LHCN-M2 (cell line): ENCODE data around the gene RANBP3L. TPM values are rescaled to one million over a fixed set of nuclear protein-coding genes. Genes with fewer than 3 reads are reported as not detected.
A peak's percentile ranks its signal among the peaks of the same experiment; 100 is the strongest.
"Not testable (repeated sequence)": the region's sequence is repeated elsewhere in the genome, so short reads cannot be mapped to it uniquely, and the experiment has no call there.

Experiments used
- DNase-seq: peaks from one replicate; pipeline ENCODE4 v3.0.0-alpha.2; 2012; ENCODE audit warnings: low read depth
- total RNA-seq: library from RNA; depleted of rRNA; stranded (reverse); fragments of >200 nt; gene quantifications from 2 replicates; pipeline ENCODE4 v1.2.3, GENCODE V29; 2014; rRNA removed

RANBP3L gene
- total RNA-seq, 1 experiment from 2014 or later: 2.1 TPM

DNA sequence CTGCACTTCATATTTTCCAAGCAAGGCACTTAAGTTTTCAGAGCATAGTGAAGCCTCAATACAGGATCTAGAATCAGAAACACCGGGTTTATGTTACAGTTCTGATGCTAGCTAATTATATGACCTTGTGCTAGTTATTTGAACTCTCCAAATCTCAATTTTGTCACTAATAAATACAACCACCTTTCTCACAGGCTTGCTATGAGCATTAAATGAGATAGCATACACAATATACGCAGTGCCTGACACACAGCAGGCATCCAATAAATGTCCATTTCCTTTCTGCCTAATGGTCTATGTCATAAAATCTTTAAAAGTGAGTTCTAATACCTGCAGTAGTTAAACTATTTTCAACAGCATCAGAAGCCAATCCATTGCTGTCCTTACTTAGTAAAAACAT, 92.9 kb downstream of the RANBP3L start:
- no peak for DNase-seq

DNA sequence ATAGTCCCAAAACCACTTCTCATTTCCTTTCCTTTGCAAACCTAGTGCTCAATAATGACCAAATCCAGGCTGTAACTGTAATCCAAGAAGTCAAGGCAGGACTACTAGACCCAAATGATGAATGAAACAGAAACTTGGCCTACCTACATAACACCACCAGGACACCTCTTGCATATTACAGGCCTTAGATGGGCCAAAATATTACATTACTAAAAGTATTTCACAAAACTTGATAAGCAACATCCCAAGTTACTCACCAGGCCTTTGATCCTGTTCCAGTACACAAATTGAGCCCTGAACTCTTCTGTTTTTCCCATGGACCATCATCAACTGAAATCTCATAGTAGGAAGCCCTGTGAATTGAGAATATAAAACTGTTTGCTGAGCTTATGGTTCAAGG, 94.8 kb downstream of the RANBP3L start:
- no peak for DNase-seq

DNA sequence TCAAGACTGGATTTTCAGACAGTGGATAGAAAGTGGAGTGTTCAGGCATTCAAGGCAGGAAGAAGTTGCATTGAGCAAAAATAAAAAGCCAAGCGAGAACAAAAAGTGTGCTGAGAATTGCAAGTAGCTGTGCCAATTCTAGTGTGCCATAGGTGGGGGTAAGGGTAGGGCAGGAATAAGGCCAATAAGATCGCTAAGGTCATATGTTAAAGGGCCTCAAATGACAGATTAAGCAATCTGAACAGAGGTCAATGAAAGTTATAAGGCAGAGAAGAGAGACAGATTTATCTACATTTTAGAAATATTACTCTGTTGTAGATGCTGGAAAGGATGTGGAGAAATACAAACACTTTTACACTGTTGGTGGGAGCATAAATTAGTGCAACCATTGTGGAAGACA, 96.4 kb downstream of the RANBP3L start:
- no peak for DNase-seq

DNA sequence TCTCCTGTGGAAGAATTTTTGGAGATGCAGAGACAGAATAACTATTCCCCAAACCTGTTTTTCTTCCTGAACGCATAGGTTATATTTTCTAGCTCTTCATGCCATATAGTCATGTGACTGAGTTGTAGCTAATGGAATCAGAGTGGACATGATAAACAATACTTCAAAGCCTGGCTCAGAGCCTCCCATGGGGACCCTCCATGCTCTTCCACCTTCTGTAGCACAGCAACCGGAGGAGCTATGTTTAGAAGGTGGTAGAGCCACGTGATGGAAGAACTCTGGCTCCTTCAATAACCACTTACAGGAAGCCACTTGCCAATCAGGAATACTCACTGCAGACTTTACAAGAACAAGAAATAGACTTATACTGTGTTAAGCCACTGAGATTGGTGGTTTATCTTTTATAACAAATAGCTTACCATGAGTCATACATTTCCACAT, 99.2 kb downstream of the RANBP3L start:
- peak; percentile 47 for DNase-seq

DNA sequence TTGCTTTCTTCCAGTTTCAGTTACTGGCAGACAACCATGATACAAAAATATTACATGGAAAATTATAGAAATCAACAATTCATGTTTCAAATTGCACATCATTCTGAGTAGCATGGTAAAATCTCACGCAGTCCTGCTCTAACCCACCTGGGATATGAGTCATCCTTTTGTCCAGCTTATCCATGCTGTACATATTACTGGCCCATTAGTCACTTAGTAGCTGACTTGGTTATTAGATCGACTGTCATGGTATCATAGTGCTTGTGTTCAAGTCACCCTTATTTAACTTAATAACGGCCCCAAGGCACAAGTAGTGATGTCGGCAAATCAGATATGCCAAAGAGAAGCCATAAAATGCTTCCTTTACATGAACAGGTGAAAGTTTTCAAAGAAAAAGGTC, 101.2 kb downstream of the RANBP3L start:
- DNase-seq: peak; percentile 68

DNA sequence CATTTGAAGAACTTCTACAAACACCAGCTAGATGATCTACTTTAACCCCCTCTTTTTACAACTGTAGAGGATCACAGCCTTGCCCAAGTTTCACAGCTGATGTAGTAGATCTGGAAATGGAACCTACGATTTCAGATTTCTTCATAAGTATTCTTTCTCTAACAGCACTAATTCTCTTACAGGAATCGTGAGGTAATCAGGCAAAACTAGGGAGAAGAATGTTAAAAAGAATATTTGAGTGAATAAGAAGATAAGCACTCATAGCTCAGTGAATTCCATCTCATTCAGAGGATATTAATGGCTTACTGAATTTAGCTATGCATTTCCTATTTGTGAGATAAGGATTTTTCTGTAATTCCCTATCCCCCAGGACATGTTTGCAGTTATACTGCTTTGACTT, 102.1 kb downstream of the RANBP3L start:
- no peak for DNase-seq

DNA sequence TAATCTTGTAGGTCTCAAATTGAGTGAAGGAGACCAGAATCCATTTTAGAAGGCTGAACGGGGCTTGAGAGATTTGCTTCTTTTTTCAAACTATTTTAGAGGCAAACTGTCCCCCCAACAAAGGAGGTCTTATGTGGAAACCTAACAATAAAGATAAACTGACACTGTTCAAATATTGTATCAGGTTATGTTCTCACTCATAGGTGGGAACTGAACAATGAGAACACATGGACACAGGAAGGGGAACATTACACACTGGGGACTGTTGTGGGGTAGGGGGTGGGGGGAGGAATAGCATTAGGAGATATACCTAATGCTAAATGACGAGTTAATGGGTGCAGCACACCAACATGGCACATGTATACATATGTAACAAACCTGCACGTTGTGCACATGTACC, 102.9 kb downstream of the RANBP3L start:
- not testable (repeated sequence) for DNase-seq

Other genes with a start within 250 kb of the RANBP3L start
- gene UGT3A2, start 235.0 kb downstream of the RANBP3L start, total RNA-seq: 1.1 TPM in 1 of 2 replicates, not detected in the other
- 14.7 and 15.9 TPM in 2 replicates for gene LMBRD2, start 150.0 kb downstream of the RANBP3L start, total RNA-seq
- gene SKP2, start 149.8 kb downstream of the RANBP3L start, total RNA-seq: 62.6 and 88.0 TPM in 2 replicates
- 20.5 and 22.2 TPM in 2 replicates for gene NADK2, start 60.0 kb downstream of the RANBP3L start, total RNA-seq